Loucy (cell line): ENCODE data around the gene ZBTB11.
A peak's percentile ranks its signal among the peaks of the same experiment; 100 is the strongest.

ENCODE experiments used
- H2AFZ ChIP-seq: fragments of 200-600 bp; sonication (generic); 2 replicates; pipeline ENCODE4 v1.6.0; 2016; ENCODE audit warnings: antibody characterized with exemption, mild to moderate bottlenecking, low read length, moderate library complexity
- H3F3A ChIP-seq: fragments of 200-600 bp; 2 replicates; pipeline ENCODE4 v1.6.0; 2016; ENCODE audit warnings: antibody characterized with exemption, low read depth, mild to moderate bottlenecking
- H3K27me3 ChIP-seq: fragments of 200-600 bp; sonication (generic); 2 replicates; pipeline ENCODE4 v1.6.1; 2014; ENCODE audit warnings: low read length, mild to moderate bottlenecking; ENCODE audit not compliant: insufficient read depth, poor library complexity, severe bottlenecking
- H3K36me3 ChIP-seq: fragments of 200-600 bp; sonication (generic); 2 replicates; pipeline ENCODE4 v1.6.1; 2016; ENCODE audit warnings: low read length; ENCODE audit not compliant: insufficient read depth
- H3K4me1 ChIP-seq: fragments of 200-600 bp; sonication (generic); 2 replicates; pipeline ENCODE4 v1.5.1; 2014; ENCODE audit warnings: low read length, mild to moderate bottlenecking; ENCODE audit not compliant: insufficient read depth, poor library complexity, severe bottlenecking
- H3K4me2 ChIP-seq: fragments of 200-600 bp; sonication (generic); 2 replicates; pipeline ENCODE4 v1.6.0; 2014; ENCODE audit warnings: antibody characterized with exemption, low read length, low read depth, mild to moderate bottlenecking; ENCODE audit not compliant: poor library complexity, severe bottlenecking
- H3K4me3 ChIP-seq: fragments of 200-600 bp; sonication (generic); 2 replicates; pipeline ENCODE4 v1.5.1; 2014; ENCODE audit warnings: low read length, mild to moderate bottlenecking, mixed read lengths; ENCODE audit not compliant: poor library complexity, severe bottlenecking
- H3K79me2 ChIP-seq: fragments of 200-600 bp; sonication (generic); 2 replicates; pipeline ENCODE4 v1.6.1; 2014; ENCODE audit warnings: low read length; ENCODE audit not compliant: insufficient read depth
- H3K9ac ChIP-seq: fragments of 200-600 bp; sonication (generic); 2 replicates; pipeline ENCODE4 v1.6.0; 2014; ENCODE audit warnings: mild to moderate bottlenecking, low read depth, low read length, moderate library complexity; ENCODE audit not compliant: poor library complexity, severe bottlenecking
- H3K9me2 ChIP-seq: fragments of 200-600 bp; sonication (generic); replicated peaks from 2 replicates; pipeline ENCODE4 v1.6.1; 2016; ENCODE audit warnings: low read depth, low read length, mixed read lengths
- H3K9me3 ChIP-seq: fragments of 200-600 bp; sonication (generic); 2 replicates; pipeline ENCODE4 v1.6.1; 2014; ENCODE audit warnings: mild to moderate bottlenecking, antibody characterized with exemption, low read length, low read depth; ENCODE audit not compliant: insufficient read depth
- H4K20me1 ChIP-seq: fragments of 200-600 bp; sonication (generic); 2 replicates; pipeline ENCODE4 v1.6.0; 2014; ENCODE audit warnings: antibody characterized with exemption, low read length, mild to moderate bottlenecking; ENCODE audit not compliant: insufficient read depth, poor library complexity, severe bottlenecking
- CTCF ChIP-seq: fragments of 200-600 bp; sonication (generic); conservative IDR thresholded peaks from 2 replicates; pipeline ENCODE4 v1.5.1; 2014; ENCODE audit warnings: mild to moderate bottlenecking, antibody characterized with exemption, low read length
- EZH2phosphoT487 ChIP-seq: fragments of 200-600 bp; IDR thresholded peaks from 2 replicates; pipeline ENCODE4 v1.6.1; 2018; ENCODE audit warnings: antibody characterized with exemption, mild to moderate bottlenecking, moderate library complexity, borderline replicate concordance

Gene ZBTB11

GRCh38 chr3:101646726-101647125 is 30.2 kb downstream of the ZBTB11 start:
- no peak overlapping the region for H3K4me3 ChIP-seq
- H3K9ac ChIP-seq, result no peak overlapping the region
- H3K27me3 ChIP-seq, result no peaks in the 10 kb centered on the region
- H3K9me3 ChIP-seq, result no peaks in the 10 kb centered on the region
- H3K9me2 ChIP-seq, result no peaks in the 10 kb centered on the region
- peaks cover 16% of the 10 kb centered on the region for H3K36me3 ChIP-seq
- no peak for TF ChIP-seq CTCF
- no peak for TF ChIP-seq EZH2phosphoT487
- no peaks in the 10 kb centered on the region for H3F3A ChIP-seq
- peaks cover 17% of the 10 kb centered on the region for H3K4me1 ChIP-seq
- H2AFZ ChIP-seq, result no peak overlapping the region
- H3K4me2 ChIP-seq, result no peak overlapping the region
- H4K20me1 ChIP-seq, result no peaks in the 10 kb centered on the region
- no peaks in the 10 kb centered on the region for H3K79me2 ChIP-seq

- H3K79me2 ChIP-seq, result no peaks in the 10 kb centered on the region
- H3K27me3 ChIP-seq, result no peaks in the 10 kb centered on the region
- no peaks in the 10 kb centered on the region for H3K36me3 ChIP-seq
- H3K4me1 ChIP-seq, result peaks cover 17% of the 10 kb centered on the region
- no peaks in the 10 kb centered on the region for H3F3A ChIP-seq
- no peaks in the 10 kb centered on the region for H3K9me3 ChIP-seq
- H3K9ac ChIP-seq, result no peak overlapping the region
- TF ChIP-seq CTCF (no peak), EZH2phosphoT487 (no peak)
- H3K4me3 ChIP-seq, result peak overlapping the region; percentile 5
- H4K20me1 ChIP-seq, result no peaks in the 10 kb centered on the region
- peak overlapping the region; percentile 47 for H3K4me2 ChIP-seq
- 0 out of 2 replicates have a peak overlapping the region, but pooled peaks have one; percentile 53 for H2AFZ ChIP-seq
- H3K9me2 ChIP-seq, result no peaks in the 10 kb centered on the region
Measured at GRCh38 chr3:101643861-101644613, 32.9 kb downstream of the ZBTB11 start.

- Histone ChIP-seq H4K20me1 (no peaks in the 10 kb centered on the region), H3K9me2 (no peaks in the 10 kb centered on the region), H3K4me2 (no peak overlapping the region), H3K79me2 (no peaks in the 10 kb centered on the region), H3K27me3 (no peaks in the 10 kb centered on the region), H2AFZ (no peak overlapping the region), H3F3A (no peaks in the 10 kb centered on the region), H3K9ac (no peak overlapping the region), H3K4me3 (no peak overlapping the region), H3K4me1 (peaks cover 17% of the 10 kb centered on the region), H3K9me3 (no peaks in the 10 kb centered on the region), H3K36me3 (no peaks in the 10 kb centered on the region)
- TF ChIP-seq EZH2phosphoT487, result no peak
- no peak for TF ChIP-seq CTCF
Measured at GRCh38 chr3:101643009-101643844, 33.7 kb downstream of the ZBTB11 start.
